Vagina (tissue), 2 donors: ENCODE measurements around the gene PSMG3.

Source experiments
- CTCF ChIP-seq, 3 experiments: fragments of 450-650 bp in 2 of 3; fragments of 200-600 bp in 1 of 3; sonication (generic) in 1 of 3; IDR thresholded peaks; one replicate each; pipeline ENCODE4 v1.5.1; 2017 to 2019; ENCODE audit warnings: antibody characterized with exemption in 3 of 3, mild to moderate bottlenecking in 2 of 3, moderate library complexity in 2 of 3
- POLR2A ChIP-seq, 2 donors: fragments of 450-650 bp; IDR thresholded peaks; one replicate each; pipeline ENCODE4 v1.6.1; 2017; ENCODE audit warnings: antibody characterized with exemption in 2 of 2, mild to moderate bottlenecking in 2 of 2, moderate library complexity in 2 of 2
- POLR2AphosphoS5 ChIP-seq, 2 donors: sonication (generic); formaldehyde crosslinking; IDR thresholded peaks; one replicate each; pipeline ENCODE4 v1.9.0; 2017; ENCODE audit warnings: antibody characterized with exemption in 2 of 2, mild to moderate bottlenecking in 2 of 2, low read depth in 1 of 2; ENCODE audit not compliant: insufficient read depth in 1 of 2

GRCh38 chr7:1526271-1526754, 43.5 kb downstream of the PSMG3 start:
- TF ChIP-seq CTCF (IDR thresholded peaks at IDR 0.05) (no peak), POLR2A (IDR thresholded peaks at IDR 0.05) (no peak), POLR2AphosphoS5 (IDR thresholded peaks at IDR 0.05; ENCODE audit: insufficient read depth in 1 of 2, low read depth in 1 of 2) (no peak)
